ENCODE data around the gene STX18.
"Not testable (repeated sequence)": the region's sequence is repeated elsewhere in the genome, so short reads cannot be mapped to it uniquely, and the experiment has no call there.

Gene STX18

DNA sequence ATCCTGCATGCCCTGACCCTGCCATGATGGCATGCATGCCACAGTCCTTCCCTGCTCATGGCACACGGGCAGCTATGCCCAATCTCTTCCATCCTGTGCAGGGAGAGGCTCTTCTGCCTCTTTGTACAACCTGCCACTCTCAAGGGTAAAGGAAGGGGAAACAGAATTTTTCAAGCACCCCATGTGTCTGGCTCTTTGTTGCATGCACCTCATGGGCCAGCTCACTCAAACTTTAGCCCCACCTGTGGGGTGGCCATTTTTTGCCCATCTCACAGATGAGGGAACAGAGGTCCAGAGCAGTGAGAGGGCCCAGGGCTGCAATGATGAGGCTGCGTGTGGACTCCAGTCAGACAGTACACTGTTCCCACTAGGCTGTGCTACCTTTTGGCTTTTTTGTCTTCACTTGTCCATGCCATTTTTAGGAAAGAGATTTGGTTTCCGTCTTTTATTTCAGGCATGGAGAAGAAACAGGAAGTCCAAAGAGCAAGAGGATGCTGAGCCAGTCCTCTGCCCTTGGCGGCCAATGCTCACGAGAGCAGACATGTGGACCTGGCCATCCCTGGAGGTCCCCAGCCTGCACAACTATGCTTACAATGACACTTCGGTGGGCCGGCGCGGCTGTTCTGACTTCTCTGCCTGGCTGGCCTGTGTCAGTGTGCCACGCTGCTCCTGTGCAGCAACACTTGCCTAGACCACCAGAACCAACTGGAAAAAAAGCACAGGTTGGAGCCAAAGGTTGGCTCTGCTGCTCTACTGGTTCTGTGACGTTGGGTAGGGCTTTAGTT is 109.3 kb downstream of the STX18 start:
- DNase-seq = no peak

DNA sequence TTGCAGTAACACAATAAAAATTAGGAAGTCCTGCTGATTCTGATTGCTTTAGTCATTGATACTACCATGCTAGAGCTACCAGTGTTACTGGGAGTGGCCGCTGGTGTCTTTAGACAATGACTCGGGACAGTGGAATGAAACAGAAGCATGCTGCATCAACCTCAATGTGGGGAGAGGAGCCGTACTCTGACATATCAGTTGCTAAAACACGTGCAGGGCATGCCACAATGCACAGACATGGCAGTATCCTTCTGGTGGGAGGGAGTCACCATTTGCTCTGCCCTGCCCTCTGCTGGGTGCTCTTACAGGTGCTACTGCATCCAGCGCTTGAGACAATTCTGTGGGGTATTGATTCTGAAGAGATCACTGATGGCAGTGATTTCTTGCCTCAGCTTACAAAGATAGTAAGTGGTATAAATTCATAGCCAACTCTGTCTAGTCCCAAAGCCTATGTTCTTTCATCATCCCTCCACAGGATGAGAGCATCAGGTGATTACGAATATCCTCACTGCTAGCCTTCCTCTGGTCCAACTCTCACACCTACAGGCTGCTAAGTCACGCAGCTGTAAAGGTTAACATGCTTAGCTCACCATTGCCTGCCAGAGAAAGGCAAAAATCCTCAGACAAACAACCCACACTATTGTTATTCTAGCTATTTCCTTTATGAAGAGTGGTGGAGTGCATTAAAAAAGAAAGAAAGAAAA is 111.2 kb downstream of the STX18 start:
- peak; percentile 61 for DNase-seq

DNA sequence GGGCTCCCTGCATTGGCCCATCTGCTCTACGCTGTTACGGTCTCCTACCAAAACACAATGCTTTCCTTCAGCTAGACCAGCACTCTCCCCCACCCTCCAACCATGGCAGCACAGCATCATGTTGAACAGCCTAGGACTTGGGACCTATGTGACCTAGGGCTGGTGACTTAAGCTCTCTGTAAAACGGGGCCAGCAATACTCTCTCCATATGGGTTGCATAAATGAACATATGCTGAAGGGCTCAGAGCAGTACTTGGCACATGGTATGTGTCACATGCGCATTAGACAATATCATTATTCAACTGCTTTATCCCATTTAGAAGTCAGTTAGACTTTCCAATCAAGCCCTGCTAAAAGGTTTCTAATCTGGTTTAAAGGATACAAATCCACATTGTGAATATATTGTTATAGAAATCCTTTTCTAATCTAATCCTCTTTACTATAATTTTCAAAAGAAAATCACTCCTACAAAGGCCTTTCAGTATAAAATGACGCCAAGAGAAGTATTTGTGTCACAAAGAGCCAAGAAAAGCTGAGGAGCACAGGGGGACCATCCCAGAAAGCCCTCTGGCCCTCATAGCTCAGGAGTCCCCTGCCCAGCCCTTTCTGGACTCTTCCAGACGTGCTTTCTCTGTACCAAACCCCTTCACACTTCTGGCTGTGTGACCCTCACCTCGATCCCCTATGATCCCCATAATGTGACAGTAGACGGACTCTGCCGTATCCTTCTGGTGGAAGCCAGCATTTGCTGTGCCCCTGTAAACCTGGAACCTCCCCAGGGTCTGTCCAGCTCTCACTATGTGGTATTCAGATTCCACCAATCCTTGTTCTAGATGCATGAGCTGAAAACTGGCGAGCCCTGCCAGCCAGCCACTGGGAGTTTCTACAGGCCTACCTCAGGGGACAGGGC is 112.6 kb downstream of the STX18 start:
- DNase-seq = no peak

DNA sequence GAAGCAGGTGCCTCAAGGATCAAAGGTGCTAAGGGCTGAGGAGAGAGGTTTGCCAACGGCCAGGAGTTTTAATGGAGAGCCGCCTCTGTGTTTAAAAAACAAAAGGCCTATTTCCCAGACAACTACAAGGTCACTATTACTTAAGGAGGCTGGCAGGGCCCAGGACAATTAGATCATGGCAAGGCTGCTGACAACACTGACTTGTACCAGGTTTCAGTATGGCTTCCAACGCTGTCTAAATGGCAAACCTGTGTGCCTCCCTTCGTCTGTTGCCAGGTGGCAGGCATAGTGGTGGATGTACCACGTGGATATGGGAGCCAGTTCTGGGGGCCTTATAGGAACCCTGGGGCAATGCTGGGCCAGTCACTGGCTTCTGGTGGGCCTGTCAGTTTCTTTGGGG is 114.0 kb downstream of the STX18 start:
- DNase-seq = no peak

DNA sequence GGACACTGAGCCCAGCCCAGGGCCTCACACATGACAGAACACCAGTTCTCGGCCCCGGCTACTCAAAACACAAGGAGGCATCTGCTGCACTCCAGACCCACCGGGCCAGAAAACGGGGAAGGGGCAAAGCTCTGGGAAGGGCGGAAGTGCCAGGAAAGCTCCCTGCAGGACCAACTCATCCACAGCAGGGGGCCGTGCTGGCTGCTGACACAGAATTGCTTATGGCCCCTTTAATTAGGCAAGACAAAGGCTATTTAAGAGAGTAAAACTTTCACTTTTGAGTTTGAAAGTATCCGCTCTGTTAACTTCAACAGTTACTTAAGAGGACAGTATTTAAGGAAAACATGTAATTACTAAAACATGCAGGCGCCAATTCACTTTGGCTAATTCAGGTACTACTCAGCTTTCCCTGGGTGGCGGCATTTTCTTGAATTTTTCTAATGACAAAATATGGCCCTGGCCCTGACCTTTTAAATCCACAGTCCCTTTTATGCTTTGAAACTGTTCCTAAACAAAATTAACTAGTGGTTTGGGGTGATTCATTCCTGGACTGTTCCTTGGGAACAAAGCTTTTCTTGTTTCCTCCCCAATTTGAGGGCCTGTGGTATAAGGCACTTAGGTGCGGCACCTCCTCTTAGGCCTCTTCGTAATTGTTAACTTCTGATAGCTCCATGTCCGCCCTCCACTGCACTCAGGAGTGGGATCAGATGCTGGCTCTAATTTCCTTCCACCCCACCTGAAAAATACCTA is 114.6 kb downstream of the STX18 start:
- no peak for DNase-seq

DNA sequence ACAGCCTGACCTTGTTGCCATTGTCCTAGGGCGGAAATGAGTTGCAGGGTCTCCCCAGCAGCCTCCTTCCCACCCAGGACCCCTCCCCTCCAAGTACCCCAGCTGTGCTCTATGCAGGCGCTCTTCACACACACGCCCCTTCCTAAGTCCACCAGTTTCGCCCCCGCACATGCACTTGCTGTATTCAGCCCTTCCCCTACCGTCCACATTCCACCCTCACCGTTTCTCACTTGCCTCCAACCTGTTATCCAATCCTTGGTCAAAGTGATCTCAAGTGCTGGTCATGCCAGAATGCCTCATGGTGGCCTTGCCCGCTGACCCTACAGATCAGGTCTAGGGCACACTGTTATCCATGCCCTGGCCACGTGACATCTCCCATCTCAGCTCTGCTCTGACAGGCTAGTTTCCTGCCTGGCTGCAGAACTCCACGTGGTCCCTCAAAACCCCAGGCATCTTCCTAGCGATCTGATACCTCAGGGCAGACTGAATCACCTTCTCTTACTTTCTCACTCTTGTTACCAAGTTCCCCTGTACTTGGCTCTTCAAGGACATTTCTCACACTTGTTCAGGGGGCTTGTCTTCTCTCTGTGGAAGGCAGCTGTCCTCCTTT is 115.2 kb downstream of the STX18 start:
- DNase-seq = no peak

DNA sequence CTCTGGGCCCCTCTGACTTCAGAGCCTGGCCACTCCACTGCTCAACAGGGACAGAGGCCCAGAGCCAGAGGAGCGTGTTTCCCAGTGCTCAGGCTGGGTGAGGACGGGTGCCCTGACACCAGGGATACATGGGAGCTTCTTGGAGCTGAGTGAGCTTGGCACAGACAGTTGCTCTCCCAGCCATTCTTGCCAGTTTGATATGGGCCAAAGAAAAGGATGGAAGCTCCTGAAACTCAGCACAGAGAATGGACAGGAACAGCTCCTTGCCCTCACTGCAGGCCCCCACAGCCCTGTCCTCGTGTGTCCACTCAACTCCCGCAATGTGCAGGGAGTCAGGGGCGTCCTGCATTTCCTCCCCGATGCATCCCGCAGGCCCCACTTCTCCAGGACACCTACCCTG is 116.2 kb downstream of the STX18 start:
- no peak for DNase-seq

DNA sequence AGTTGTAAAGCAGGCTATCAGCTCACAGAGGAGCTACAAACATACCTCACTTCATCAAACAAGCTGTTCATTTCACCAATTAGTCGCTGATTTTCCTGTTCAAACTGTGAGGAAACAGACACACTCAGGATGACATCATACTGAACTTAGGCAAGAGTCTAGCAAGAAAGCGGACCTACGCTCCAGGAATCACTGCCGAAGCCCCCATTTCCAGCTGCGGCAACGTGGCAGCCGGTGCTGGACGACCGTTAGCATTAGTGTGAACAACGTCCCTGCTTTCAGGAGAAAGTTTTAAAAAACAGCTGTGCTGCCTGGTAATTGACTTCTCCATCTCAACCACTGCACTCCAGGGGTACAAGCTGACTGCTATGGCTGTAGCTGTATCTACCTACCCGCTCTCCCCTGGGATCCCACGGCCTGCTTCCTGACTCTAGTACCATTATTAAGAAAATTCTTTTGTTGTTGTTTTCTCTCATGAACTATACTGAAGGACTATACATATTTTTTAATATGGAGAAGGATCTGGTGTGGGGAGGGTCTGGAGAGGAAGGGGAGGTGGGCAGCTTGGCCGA is 116.6 kb downstream of the STX18 start:
- DNase-seq = no peak

DNA sequence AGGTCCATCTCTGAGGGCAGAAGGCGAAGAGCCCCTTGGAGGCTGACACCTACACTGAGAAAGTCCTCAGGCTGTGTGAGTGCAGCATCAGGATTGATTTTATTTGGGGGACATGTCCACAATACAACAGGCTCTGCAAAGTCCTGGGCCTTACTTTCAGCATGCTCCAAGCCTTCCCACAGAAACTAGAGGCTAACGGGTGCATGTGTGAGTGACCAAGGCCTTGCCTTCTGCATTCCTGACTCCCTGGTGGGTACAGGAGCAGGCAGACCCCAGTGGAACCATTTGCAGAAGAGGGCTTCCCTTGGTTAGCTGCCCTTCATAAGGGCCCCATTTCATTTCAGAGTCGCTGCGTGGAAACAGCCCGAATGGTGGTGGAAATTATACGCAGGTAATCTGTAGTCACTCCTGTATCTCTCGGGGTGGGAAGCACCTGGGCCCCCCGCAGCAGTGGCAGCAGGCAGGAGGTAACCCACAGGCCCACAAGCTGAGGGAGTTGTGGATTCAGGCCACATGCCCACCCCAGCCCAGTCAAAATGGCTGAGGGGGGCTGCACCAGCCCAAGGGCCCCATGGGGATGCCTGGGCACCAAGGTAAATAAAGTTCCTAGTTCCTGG is 117.2 kb downstream of the STX18 start:
- DNase-seq = no peak

DNA sequence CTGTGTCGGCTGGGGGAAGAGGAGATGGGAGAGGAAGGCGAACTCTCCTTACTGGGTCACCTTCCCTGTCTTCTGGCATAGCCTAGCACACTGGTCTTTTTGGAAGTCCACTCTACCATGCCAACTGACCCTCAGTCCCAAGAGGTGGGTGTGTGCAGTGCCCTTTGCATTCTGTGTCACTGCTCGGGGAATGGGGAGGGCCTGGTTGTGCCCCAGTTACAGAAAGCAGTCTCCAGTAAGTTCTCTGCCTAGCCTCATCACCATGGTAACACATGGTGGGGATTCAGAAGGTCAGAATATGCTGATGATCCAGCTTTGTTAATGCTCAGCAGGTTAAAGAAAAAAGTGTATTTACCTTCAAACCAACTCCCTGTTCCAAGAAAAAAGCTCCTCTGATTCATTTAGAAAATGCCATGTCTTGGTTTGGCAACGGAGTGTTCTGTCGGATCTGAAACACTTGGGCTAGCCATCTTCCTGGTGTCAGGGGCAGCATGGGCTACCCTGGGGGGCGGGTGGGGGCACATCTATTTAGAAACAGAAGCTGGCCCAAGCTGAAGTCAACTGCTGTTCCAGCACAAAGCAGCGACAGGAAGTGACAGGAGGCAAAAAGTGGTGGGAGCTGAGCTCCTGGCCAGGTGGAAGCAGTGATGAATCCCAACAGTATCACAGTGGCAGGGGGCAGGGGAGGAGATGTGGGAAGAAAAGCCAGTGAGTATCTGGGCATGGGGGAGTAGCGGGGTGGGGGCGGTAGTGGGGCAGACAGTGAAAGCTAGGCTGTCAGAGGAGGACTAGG is 117.9 kb downstream of the STX18 start:
- no peak for DNase-seq

DNA sequence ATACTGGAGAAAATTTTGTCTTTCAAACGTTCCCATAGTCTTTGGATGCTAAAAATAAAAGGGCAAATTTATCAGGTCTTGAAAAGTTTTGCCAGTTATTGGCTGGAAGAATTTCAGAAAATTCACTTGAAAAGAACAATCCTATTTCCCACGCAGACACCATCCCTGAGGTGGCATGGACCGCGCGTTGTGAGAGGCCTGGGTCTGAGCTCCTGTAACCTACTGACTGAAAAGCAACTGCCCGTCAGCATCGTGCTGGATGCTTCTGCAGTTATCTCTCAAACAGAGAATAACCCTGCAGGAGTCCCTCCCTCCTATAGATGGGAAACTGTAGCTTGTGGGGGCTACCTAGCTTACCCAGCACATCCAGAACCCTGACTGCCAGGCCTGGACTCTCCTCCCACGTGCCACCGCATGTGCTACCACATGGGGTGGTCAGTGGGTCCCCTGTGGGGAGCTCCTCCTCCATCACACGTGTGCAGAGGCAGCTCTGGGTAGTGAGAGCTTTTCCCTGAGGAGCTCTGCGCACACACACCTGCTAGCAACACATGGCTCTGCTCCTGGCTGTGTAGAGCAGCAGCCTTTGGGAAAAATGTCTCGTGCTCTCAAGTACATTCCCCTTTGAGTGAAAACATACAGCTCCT is 118.9 kb downstream of the STX18 start:
- no peak for DNase-seq

DNA sequence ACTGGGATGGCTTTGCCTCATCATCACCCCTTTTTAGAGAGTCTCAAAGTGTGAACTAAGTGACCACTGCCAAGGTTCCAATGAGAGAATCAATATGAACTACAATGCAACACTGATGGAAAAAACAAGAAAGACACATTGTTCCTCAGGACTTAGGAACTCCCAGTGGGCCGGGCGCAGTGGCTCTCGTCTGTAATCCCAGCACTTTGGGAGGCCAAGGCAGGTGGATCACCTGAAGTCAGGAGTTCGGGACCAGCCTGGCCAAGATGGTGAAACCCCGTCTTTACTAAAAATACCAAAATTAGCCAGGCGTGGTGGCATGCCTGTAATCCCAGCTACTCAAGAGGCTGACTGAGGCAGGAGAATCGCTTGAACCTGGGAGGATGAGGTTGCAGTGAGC is 119.7 kb downstream of the STX18 start:
- not testable (repeated sequence) for DNase-seq

DNA sequence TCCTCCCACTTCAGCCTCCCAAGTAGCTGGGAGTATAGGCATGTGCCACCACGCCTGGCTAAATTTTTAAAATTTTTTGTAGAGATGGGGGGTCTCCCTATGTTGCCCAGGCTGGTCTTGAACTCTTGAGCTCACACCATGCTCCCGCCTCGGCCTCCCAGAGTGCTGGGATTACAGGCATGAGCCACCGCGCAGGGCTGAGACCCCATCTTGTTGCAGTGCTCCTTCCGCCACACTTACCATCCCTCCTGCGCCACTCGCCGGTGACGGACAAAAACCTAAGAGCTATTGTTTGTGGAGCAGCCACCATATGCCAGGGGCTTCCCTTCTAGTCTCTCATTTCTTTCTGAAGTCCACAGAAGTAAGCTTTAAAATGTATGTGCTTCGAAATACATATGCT is 120.5 kb downstream of the STX18 start:
- DNase-seq = no peak

DNA sequence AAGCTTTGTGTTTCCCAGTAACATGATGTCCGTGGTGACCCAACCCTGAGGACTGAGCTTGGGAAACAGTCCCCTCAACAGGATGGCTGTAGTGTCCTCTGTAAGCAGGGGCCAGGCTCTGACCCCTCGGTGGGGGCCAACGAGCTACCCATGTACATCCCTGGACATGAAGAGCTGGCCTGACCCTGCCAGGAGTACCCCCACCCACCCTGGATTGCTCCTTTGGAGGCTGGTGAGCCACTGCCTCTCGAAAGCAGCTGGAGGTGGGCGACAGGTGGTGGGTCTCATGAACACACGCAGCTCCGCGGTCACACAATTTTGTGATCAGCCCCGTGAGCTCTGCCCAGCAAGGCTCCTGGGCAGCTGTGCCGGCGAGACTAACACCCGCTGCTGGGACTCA is 121.4 kb downstream of the STX18 start:
- no peak for DNase-seq

DNA sequence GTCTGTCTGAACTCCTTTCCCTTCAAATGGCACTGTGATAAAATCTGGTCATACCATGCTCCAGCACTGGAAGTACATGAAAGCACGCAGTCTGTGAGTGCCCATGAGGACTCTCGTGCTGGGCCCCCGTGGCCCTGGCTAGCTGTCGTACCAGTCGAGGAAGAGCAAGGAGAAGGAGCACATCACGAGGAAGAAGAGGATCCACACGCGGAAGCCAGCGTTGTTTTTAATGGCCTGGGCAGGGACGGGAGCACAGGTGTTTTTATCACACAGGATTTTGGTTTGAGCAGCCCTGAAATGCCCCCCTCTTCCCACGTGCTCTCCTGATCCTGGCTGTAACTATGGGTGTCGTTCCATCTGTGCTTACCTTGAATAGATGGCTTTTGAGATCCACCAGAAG is 122.0 kb downstream of the STX18 start:
- no peak for DNase-seq

DNA sequence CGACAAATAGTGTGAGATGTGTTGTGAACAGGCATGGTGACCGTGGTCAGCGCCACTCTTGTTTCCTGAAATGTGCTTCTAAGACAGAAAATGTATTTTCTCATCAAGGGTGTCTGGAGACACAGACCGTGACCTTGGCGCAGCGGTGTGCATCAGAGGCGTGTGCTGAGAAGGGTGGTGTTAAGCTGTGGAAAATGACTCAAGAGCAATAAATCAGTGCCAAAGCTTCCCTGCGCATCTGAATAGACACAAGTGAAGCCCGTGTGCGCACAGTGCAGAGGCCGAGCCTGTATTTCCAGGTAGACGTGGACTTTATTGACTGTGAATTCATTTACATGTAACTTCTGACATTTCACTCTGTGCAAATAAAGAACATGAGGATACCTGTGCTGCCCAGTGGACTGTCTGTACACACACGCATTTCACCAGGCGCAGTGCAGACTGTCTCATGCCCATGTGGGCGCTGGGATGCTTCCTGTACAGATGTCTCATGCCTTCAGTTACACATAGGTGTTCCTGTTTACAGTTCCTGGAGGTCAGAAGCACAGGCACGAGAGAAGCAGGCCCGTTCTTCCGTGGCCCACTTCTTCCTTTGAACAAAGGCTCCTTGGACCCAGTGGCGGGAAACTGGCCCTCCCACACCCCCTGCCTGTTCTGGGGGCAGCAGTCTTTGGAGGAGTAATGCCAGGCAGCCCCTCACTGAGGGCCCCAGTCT is 123.0 kb downstream of the STX18 start:
- DNase-seq = peak; percentile 18

DNA sequence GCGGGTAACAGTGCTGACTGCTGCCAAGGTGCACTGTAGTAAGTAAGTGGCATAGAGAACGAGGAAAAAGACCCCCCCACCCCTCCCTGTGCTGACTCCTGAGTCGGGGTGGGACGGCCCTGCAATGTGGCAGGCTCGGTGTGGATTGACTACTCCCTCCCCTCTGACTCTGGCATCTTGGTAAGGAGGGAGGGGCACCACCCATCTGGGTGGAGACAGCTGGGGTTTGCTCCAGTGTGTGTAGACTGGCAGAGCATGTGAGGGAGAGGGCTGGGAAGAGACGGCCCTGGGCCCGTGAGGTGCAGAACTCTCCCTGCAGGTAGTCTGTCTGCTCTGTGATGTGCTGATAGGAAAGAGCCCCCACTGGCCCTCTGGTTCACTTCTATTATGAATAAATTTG is 124.0 kb downstream of the STX18 start:
- DNase-seq = no peak

DNA sequence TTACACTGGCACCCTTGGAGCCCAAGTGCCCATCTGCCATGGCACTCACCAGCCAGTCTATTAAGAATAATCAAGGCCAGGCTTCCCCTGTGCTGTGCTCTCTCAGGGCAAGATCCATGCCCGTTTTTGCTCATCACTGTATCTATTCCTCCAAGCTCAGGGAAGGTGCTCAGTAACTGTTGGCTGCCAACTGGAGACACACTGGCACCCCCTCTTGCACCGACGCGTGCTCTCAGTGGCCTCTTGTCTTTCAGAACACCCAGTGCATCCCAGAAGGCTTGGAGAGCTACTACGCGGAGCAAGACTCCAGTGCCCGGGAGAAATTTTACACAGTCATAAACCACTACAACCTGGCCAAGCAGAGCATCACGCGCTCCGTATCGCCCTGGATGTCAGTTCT is 124.9 kb downstream of the STX18 start:
- no peak for DNase-seq
